ENCODE measurements around the gene RAB3GAP1.

Gene RAB3GAP1

GRCh38 chr2:135190799-135191198 is 138.7 kb downstream of the RAB3GAP1 start:
- DNase-seq (ENCODE audit: low read depth): no peak
- H3K4me3 ChIP-seq (ENCODE audit: low read depth, low read length): no peak overlapping the region

GRCh38 chr2:135198481-135198880 is 146.4 kb downstream of the RAB3GAP1 start:
- no peak overlapping the region for H3K4me3 ChIP-seq (ENCODE audit: low read depth, low read length)
- no peak for DNase-seq (ENCODE audit: low read depth)

GRCh38 chr2:135202751-135203150 is 150.7 kb downstream of the RAB3GAP1 start:
- no peak overlapping the region for H3K4me3 ChIP-seq (ENCODE audit: low read depth, low read length)
- no peak for DNase-seq (ENCODE audit: low read depth)

GRCh38 chr2:135203944-135204343 is 151.9 kb downstream of the RAB3GAP1 start:
- no peak for DNase-seq (ENCODE audit: low read depth)
- H3K4me3 ChIP-seq (ENCODE audit: low read depth, low read length): no peak overlapping the region

- no peak for DNase-seq (ENCODE audit: low read depth)
- no peak overlapping the region for H3K4me3 ChIP-seq (ENCODE audit: low read depth, low read length)
Observed at GRCh38 chr2:135208016-135208415, 155.9 kb downstream of the RAB3GAP1 start.

GRCh38 chr2:135212757-135213156 is 160.7 kb downstream of the RAB3GAP1 start:
- no peak overlapping the region for H3K4me3 ChIP-seq (ENCODE audit: low read depth, low read length)
- no peak for DNase-seq (ENCODE audit: low read depth)

- no peak for DNase-seq (ENCODE audit: low read depth)
- H3K4me3 ChIP-seq (ENCODE audit: low read depth, low read length): no peak overlapping the region
Observed at GRCh38 chr2:135218426-135218825, 166.3 kb downstream of the RAB3GAP1 start.

- H3K4me3 ChIP-seq (ENCODE audit: low read depth, low read length): no peak overlapping the region
- DNase-seq (ENCODE audit: low read depth): no peak
Observed at GRCh38 chr2:135219226-135219625, 167.1 kb downstream of the RAB3GAP1 start.
